HG03565 (cell line): Measurements from ENCODE around the gene RFPL1.
"Not testable (repeated sequence)": the region's sequence is repeated elsewhere in the genome, so short reads cannot be mapped to it uniquely, and the experiment has no call there.

ENCODE experiments used
- ATAC-seq: cut with Tn5 transposase; IDR thresholded peaks from one replicate; pipeline ENCODE4 v1.9.1; 2021; ENCODE audit warnings: mild to moderate bottlenecking, moderate library complexity; ENCODE audit not compliant: unreplicated experiment

Gene RFPL1

DNA sequence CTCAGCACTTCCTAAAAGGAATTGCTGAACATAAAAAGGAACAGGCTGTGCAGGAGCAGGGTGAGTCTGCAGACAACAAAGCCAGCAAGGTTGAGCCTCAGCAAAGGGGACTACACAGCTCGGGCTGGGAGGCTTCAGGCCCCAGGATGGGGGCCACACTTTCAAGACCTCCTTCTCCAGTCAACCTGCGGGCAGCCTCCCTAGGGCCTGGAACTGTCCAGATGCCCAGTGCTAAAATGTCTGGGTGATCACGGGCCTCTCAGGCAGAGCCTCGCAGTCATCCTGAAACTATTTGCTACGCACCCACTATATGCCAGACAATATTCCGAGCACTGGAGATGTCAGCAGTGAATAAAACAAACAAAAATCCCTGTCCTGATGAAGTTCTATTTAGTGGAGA is 37.7 kb downstream of the RFPL1 start:
- no peak for ATAC-seq

DNA sequence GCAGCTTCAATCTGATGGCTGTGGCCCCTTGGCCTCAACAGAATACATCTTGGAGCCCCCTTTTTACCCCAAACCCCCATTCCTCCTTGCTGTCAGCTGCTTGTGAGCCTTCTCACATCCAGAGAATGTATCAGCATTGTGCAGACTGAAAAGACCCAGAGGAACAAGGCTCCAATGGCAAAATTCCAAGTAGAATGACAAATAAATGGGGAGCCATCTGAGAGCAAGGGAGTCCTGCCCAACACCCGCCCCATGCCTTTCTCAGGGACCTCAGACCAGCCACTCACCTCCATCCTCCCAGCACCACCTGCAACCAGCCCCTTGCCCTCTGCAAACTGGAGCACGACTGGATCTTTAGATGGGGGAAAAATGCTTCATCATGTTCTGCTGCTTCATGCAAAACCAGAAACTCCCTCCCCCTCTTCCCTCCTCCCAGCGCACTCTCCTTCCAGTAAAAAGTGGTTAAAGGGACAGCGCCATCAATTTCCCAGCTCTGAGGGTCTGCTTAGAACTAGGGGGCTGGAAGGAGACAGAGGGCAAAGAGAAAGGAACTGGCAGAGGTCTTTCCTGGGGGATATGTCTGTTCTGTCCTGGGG is 39.4 kb downstream of the RFPL1 start:
- no peak for ATAC-seq

DNA sequence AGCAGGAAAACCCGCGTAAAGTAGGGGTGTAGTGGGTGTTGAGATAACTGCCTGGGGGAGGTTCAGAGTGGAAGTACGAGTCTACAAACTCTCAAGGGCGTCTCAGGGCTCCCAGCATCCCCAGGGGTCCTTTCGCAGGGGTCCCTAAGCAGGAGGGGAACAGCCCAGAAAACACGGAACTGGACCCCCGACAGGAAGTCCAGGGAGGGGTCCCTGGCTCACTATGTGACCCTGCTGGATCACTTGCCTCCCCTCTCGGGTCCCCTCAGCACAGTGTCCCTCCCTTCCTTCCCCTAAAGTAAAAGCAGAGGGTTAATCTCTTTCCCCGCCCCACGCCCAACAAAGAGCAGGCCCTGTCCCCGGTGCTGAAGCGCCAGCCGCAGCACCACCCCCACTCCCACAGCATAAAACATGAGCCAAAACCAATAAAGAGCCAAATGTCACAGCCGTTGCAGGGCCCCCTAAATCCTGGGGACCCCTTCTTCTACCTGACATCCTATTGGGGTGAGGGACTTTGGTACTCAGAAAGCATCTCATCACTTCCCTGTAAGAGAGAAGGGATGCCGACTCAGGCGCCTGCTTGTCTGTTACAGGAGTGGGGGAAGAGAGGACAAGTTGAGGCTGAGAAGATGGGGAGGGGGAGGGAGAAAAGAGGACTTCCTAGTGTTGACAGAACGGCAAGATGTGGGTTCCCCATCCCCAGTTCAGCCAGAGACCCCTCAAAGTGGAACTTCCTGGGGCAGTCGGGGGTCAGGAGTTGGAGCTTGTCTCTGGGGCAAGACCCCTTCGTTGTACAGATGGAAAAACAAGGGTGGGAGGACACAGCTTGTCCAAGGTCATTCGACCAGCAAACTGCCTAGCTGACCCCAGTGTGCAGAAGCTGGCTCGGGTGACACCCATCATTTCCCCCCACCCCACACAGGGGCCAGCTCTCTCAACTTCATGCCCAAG is 40.2 kb downstream of the RFPL1 start:
- no peak for ATAC-seq

DNA sequence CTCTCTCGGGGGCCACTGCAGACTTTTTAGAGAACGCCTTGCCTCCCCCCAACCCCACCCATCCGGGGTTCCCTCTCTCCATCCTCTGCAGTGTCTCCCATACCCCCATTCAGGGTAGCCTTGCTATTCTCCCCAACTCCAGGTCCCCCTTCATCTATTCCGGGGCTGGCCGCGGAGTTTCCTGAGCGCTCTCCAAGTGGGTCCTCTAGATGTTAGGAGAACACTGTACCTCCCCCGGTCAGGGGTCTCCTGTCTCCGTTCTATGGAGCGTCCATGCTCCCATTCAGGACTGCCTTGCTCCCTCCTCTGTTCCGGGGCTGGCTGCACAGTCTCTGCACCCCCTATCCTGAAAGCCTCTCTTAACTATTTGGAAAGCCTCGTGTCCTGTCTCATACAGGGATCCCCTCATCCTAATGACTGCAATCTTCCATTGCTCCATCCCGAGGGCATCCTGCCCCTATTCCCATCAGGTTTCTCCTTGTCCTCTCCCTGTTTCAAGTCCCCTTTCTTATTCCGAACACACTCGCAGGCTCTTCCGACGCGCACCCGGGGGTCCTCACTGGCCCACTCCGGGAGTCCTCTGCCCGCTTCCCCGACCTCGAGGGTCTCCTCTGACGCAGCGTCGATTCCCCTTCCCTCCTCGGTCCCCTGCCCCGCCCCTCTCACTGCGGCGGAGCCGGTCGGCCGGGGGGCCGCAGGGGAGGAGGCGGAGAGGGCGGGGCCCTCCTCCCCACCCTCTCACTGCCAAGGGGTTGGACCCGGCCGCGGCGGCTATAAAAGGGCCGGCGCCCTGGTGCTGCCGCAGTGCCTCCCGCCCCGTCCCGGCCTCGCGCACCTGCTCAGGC is 41.3 kb downstream of the RFPL1 start, which contains the start of gene NEFH:
Gene NEFH (plus strand): TSS at position 802 of the 845 bp plus-strand sequence. CDS start 45 bp downstream, outside the sequence.
- ATAC-seq: no peak

DNA sequence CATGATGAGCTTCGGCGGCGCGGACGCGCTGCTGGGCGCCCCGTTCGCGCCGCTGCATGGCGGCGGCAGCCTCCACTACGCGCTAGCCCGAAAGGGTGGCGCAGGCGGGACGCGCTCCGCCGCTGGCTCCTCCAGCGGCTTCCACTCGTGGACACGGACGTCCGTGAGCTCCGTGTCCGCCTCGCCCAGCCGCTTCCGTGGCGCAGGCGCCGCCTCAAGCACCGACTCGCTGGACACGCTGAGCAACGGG is 41.8 kb downstream of the RFPL1 start:
- no peak for ATAC-seq

DNA sequence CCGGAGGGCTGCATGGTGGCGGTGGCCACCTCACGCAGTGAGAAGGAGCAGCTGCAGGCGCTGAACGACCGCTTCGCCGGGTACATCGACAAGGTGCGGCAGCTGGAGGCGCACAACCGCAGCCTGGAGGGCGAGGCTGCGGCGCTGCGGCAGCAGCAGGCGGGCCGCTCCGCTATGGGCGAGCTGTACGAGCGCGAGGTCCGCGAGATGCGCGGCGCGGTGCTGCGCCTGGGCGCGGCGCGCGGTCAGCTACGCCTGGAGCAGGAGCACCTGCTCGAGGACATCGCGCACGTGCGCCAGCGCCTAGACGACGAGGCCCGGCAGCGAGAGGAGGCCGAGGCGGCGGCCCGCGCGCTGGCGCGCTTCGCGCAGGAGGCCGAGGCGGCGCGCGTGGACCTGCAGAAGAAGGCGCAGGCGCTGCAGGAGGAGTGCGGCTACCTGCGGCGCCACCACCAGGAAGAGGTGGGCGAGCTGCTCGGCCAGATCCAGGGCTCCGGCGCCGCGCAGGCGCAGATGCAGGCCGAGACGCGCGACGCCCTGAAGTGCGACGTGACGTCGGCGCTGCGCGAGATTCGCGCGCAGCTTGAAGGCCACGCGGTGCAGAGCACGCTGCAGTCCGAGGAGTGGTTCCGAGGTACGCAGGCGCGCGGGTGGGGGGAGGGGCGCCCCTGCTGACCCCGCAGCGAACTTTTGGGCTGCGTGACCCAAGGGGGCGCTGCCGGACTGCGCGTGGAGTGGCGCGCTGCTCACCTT is 42.3 kb downstream of the RFPL1 start:
- ATAC-seq: no peak

DNA sequence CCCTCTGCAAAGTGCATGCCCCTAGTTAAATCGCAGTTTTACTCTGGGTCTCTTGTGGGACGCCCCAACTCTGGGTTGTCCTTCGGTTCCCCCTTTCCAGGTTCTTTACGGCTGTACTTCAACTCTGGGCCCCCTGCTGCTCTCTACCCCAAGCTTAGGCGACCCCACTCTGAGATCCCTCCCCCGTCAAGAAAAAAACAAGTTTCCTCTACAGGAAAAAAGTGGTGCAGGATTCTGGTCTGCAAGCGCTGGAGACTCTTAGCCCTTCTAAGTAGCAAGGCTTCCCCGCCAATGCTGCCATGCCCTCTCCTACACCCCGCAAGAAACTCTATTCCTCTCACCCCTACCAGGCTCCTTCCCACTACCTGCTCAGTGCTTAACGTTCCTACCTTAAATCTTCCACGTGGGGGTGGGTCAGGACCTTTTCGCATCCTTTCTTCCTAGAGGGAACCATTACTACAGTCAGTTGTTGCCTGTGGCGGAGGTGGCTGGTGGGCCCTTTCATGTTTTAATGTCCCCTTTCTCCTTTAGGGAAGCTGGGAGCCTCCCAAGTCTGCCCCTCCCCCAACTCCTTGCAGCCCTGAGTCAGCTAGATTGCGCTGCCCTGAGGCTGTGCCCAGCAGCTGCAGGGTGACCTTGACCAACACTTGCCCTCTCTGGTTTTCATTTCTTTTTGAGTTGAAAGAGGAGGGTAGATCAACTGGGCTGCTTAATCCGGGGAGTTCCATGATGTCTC is 43.0 kb downstream of the RFPL1 start:
- no peak for ATAC-seq

DNA sequence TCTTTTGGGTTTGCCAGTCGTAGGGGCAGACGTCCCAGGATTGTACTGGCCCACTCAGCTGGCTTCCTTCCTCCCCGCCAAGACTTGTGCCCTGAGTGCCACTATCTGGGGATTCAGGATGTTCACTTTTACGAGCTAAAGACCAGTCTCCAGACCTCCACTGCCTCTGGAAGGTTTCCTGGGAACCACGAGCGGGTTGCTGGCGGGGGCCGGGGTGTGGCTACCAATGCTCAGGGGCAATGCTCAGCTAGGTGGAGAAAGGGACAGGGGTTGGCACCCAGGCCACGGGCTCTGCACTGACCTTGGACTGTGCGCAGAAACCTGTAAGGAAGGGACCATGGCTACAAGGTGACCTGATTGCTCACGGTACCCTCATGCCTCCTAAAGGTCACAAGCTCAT is 43.9 kb downstream of the RFPL1 start:
- no peak for ATAC-seq

DNA sequence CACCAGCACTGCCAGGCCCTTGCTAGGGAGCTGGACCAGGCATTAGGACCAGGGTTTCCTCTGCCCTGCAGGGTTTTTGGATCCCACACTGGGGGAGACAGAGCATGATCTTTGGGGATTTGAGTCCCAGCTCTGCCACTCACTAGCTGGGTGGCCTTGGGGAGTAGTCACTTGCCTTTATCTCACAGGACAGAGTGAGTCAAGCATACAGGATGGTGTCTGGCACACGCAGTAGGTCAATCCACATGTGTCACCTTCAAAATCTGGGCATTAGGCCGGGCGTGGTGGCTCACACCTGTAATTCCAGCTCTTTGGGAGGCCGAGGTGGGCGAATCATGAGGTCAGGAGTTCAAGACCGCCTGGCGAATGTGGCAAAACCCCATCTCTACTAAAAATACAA is 44.3 kb downstream of the RFPL1 start:
- ATAC-seq: no peak

DNA sequence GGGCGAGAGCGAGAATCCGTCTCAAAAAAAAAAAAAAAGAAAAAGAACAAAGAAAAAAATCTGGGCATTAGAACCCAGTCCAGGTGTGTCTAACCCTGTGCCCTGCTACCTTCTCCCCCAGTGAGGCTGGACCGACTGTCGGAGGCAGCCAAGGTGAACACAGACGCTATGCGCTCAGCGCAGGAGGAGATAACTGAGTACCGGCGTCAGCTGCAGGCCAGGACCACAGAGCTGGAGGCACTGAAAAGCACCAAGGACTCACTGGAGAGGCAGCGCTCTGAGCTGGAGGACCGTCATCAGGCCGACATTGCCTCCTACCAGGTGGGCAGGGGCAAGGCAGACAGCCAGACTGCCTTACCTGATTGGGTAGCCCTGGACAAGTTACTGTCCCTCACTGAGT is 44.9 kb downstream of the RFPL1 start:
- no peak for ATAC-seq

DNA sequence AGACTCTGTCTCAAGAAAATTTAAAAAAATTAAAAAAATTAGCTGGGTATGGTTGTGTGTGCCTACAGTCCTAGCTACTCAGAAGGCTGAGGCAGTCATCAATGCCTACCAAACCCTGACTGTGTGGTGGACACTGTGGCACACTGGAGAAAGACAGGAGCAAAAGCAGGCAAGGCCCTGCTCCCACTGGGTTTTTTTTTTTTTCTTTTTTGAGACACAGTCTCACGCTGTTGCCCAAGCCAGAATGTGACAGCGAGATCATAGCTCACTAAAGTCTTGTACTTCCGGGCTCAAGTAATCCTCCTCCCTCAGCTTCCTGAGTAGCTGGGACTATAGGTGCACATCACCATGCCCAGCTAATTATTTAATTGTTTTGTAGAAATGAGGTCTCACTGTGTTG is 46.3 kb downstream of the RFPL1 start:
- ATAC-seq: no peak

DNA sequence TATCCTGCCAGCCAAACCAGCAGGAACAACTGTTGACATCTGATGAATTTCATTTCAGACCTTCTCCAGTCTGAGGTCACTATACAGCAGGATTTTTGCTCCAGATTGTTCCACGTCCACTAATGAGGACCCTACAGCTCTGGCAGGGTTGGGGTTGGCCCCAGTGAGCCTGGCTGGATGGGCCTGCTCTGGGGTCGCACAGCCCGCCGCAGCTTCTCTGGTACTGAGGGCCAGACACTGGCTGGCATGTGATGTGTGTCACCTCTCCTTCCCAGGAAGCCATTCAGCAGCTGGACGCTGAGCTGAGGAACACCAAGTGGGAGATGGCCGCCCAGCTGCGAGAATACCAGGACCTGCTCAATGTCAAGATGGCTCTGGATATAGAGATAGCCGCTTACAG is 47.1 kb downstream of the RFPL1 start:
- ATAC-seq: no peak

DNA sequence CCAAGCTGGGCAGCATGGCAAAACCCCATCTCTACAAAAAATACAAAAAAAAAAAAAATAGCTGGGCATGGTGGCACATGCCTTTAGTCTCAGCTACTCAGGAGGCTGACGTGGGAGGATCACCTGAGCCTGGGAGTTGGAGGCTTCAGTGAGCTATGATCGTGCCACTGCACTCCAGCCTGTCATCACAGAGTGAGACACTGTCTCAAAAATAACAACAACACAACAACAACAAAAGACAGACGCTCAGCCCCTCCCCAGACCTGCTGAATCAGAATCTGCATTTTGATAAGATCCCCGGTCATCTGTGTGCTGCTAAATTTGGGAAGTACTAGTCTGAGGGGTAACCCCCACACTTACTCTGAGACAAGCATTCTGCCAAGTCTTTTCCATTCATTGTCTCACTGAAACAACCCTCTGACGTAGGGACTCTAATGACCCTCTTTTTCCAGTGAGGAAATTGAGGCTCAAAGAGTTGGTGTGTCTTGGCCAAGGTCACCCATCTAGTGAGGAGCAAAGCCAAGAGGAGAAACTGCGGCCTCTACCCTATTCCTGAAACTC is 49.1 kb downstream of the RFPL1 start:
- ATAC-seq: no peak

DNA sequence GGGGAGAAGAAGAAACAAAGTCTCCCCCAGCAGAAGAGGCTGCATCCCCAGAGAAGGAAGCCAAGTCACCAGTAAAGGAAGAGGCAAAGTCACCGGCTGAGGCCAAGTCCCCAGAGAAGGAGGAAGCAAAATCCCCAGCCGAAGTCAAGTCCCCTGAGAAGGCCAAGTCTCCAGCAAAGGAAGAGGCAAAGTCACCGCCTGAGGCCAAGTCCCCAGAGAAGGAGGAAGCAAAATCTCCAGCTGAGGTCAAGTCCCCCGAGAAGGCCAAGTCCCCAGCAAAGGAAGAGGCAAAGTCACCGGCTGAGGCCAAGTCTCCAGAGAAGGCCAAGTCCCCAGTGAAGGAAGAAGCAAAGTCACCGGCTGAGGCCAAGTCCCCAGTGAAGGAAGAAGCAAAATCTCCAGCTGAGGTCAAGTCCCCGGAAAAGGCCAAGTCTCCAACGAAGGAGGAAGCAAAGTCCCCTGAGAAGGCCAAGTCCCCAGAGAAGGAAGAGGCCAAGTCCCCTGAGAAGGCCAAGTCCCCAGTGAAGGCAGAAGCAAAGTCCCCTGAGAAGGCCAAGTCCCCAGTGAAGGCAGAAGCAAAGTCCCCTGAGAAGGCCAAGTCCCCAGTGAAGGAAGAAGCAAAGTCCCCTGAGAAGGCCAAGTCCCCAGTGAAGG is 50.9 kb downstream of the RFPL1 start:
- not testable (repeated sequence) for ATAC-seq

DNA sequence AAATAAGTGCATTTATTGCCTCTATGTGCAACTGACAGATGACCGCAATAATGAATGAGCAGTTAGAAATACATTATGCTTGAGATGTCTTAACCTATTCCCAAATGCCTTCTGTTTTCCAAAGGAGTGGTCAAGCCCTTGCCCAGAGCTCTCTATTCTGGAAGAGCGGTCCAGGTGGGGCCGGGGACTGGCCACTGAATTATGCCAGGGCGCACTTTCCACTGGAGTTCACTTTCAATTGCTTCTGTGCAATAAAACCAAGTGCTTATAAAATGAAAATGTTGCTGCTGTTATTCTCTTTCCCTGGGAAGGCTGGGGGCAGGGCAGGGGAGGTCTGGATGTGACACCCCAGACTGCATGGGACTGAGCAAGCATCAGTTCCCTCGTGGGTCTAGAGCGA is 52.6 kb downstream of the RFPL1 start:
- ATAC-seq: no peak
